SH-SY5Y (cell line): ENCODE data around the gene EEFSEC.

Source experiments
- GATA2 ChIP-seq: IDR thresholded peaks from 2 replicates; pipeline ENCODE4 v1.6.1; 2011; ENCODE audit warnings: mild to moderate bottlenecking, low read depth, low read length
- GATA3 ChIP-seq: IDR thresholded peaks from 2 replicates; pipeline ENCODE4 v1.6.1; 2011; ENCODE audit warnings: low read depth, mild to moderate bottlenecking, low read length, moderate library complexity

DNA sequence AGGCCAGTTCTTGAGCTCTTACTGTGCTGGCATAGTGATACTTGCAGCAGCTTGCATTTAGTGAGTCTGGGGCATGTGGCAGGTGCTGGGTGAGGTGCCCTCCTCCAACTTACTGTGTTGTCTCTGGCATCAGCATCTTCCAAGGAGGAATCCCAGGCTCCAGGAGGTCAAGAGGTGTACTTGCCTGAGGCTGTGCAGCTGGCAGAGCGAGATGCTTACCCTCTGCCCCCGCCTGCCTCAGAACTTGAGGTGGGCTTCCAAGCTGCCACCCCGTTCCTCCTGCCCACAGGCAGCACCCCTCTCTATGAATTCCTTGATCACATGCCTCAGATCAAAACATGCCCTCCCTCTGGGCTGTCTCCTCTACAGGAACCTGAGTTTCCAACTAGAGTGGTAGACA is 86.0 kb downstream of the EEFSEC start:
- TF ChIP-seq GATA3, result no peak
- TF ChIP-seq GATA2, result no peak
